Neural crest cell (in vitro differentiated cells): ENCODE data around the gene HIP1. TPM values are rescaled to one million over a fixed set of nuclear protein-coding genes. Genes with fewer than 3 reads are reported as not detected.
"Not testable (repeated sequence)": the region's sequence is repeated elsewhere in the genome, so short reads cannot be mapped to it uniquely, and the experiment has no call there.

Experiments used
- DNase-seq: peaks from one replicate; pipeline ENCODE4 v3.0.0; 2021; ENCODE audit warnings: low read depth, mixed read lengths, low spot score
- H3K27ac Mint-ChIP-seq: one replicate; pipeline ENCODE4 v1.8.0; 2021; ENCODE audit warnings: mild to moderate bottlenecking, mixed read lengths; ENCODE audit not compliant: unreplicated experiment
- H3K27me3 Mint-ChIP-seq: 2 replicates; pipeline ENCODE4 v1.8.0; 2021; ENCODE audit warnings: low read depth, mild to moderate bottlenecking, mixed read lengths
- H3K36me3 Mint-ChIP-seq: 2 replicates; pipeline ENCODE4 v1.8.0; 2021; ENCODE audit warnings: low read depth, mild to moderate bottlenecking, mixed read lengths
- H3K4me1 Mint-ChIP-seq: 2 replicates; pipeline ENCODE4 v1.8.0; 2021; ENCODE audit warnings: mixed read lengths
- H3K4me3 Mint-ChIP-seq: one replicate; pipeline ENCODE4 v1.8.0; 2021; ENCODE audit warnings: mild to moderate bottlenecking, mixed read lengths
- H3K9me3 Mint-ChIP-seq: 2 replicates; pipeline ENCODE4 v1.8.0; 2021; ENCODE audit warnings: mixed read lengths
- CTCF ChIP-seq: fragments of 200-600 bp; sonication (generic); conservative IDR thresholded peaks from 2 replicates; pipeline ENCODE4 v1.5.0; 2021; ENCODE audit warnings: antibody characterized with exemption, mild to moderate bottlenecking
- total RNA-seq: library from RNA; stranded (reverse); gene quantifications from 2 replicates; pipeline ENCODE4 v1.2.1, GENCODE V29; 2021

The HIP1 gene
- total RNA-seq, 1 donor from 2014 or later = 87.3 TPM

GRCh38 chr7:75725306-75725705 is 13.4 kb downstream of the HIP1 start:
- Mint-ChIP-seq H3K4me1 (peaks cover 7% of the 10 kb centered on the region), H3K27ac (no peak overlapping the region), H3K4me3 (no peak overlapping the region), H3K27me3 (no peaks in the 10 kb centered on the region), H3K36me3 (no peaks in the 10 kb centered on the region), H3K9me3 (no peaks in the 10 kb centered on the region)
- no peak for DNase-seq
- no peak for TF ChIP-seq CTCF

- H3K4me1 Mint-ChIP-seq = no peaks in the 10 kb centered on the region
Observed at GRCh38 chr7:75723444-75723843, 15.3 kb downstream of the HIP1 start.

GRCh38 chr7:75722373-75722772 is 16.4 kb downstream of the HIP1 start:
- Mint-ChIP-seq H3K36me3 (no peaks in the 10 kb centered on the region), H3K4me1 (no peaks in the 10 kb centered on the region), H3K27ac (no peak overlapping the region), H3K4me3 (no peak overlapping the region), H3K9me3 (no peaks in the 10 kb centered on the region), H3K27me3 (no peaks in the 10 kb centered on the region)
- no peak for TF ChIP-seq CTCF
- DNase-seq = no peak

More at GRCh38 chr7:75723444-75723843, 15.3 kb downstream of the HIP1 start:
- Mint-ChIP-seq H3K9me3 (no peaks in the 10 kb centered on the region), H3K36me3 (no peaks in the 10 kb centered on the region), H3K4me3 (no peak overlapping the region), H3K27me3 (no peaks in the 10 kb centered on the region), H3K27ac (no peak overlapping the region)
- DNase-seq = no peak
- no peak for TF ChIP-seq CTCF

- not testable (repeated sequence) for H3K4me1 Mint-ChIP-seq, H3K9me3 Mint-ChIP-seq, H3K27ac Mint-ChIP-seq, H3K36me3 Mint-ChIP-seq, H3K4me3 Mint-ChIP-seq, H3K27me3 Mint-ChIP-seq, DNase-seq
Observed at GRCh38 chr7:75721922-75722321, 16.8 kb downstream of the HIP1 start.

GRCh38 chr7:75721426-75721825 is 17.3 kb downstream of the HIP1 start:
- H3K4me3 Mint-ChIP-seq = no peak overlapping the region
- no peak for TF ChIP-seq CTCF
- H3K9me3 Mint-ChIP-seq = no peaks in the 10 kb centered on the region
- H3K36me3 Mint-ChIP-seq = no peaks in the 10 kb centered on the region
- H3K27me3 Mint-ChIP-seq = no peaks in the 10 kb centered on the region
- no peak overlapping the region for H3K27ac Mint-ChIP-seq
- DNase-seq = no peak
- H3K4me1 Mint-ChIP-seq = no peaks in the 10 kb centered on the region

GRCh38 chr7:75719626-75720025 is 19.1 kb downstream of the HIP1 start:
- H3K27me3 Mint-ChIP-seq = no peaks in the 10 kb centered on the region
- TF ChIP-seq CTCF = no peak
- H3K4me1 Mint-ChIP-seq = no peaks in the 10 kb centered on the region
- no peak for DNase-seq
- peak overlapping the region; percentile 68 for H3K27ac Mint-ChIP-seq
- no peaks in the 10 kb centered on the region for H3K9me3 Mint-ChIP-seq
- no peaks in the 10 kb centered on the region for H3K36me3 Mint-ChIP-seq
- no peak overlapping the region for H3K4me3 Mint-ChIP-seq
